GM10266 (cell line): ENCODE data around the gene TM4SF18.

Experiments
- DNase-seq: peaks from one replicate; pipeline ENCODE4 v3.0.0; 2012; ENCODE audit errors: extremely low spot score
- TF ChIP-seq, protein P1 (sequence below): IDR thresholded peaks from 2 replicates; pipeline ENCODE4 v1.5.1; 2012; ENCODE audit warnings: mild to moderate bottlenecking, low read depth; ENCODE audit not compliant: control insufficient read depth, insufficient read depth; ENCODE audit errors: missing control alignments

TM4SF18 gene

DNA sequence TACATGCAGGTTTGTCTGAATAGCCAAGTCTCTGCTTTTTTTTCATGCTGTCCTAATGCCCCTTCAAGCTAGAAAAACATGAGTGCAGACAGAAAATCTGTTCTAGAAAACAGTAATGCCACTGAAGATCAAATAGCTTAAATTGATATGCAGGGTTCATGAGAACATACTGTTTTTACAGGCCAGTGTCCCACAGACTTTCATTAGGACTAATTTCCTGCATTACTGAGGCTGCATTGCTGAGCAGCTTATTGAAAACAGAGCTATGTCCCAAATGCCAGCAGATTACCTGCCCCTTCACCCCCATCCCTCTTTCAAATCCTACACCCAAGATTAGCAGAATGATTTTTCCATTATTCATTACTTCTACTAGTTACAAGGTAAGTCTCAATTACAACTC lies 665 bp downstream of the TM4SF18 start:
- TF ChIP-seq, protein P1, sequence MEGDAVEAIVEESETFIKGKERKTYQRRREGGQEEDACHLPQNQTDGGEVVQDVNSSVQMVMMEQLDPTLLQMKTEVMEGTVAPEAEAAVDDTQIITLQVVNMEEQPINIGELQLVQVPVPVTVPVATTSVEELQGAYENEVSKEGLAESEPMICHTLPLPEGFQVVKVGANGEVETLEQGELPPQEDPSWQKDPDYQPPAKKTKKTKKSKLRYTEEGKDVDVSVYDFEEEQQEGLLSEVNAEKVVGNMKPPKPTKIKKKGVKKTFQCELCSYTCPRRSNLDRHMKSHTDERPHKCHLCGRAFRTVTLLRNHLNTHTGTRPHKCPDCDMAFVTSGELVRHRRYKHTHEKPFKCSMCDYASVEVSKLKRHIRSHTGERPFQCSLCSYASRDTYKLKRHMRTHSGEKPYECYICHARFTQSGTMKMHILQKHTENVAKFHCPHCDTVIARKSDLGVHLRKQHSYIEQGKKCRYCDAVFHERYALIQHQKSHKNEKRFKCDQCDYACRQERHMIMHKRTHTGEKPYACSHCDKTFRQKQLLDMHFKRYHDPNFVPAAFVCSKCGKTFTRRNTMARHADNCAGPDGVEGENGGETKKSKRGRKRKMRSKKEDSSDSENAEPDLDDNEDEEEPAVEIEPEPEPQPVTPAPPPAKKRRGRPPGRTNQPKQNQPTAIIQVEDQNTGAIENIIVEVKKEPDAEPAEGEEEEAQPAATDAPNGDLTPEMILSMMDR: no peak
- DNase-seq: no peak

DNA sequence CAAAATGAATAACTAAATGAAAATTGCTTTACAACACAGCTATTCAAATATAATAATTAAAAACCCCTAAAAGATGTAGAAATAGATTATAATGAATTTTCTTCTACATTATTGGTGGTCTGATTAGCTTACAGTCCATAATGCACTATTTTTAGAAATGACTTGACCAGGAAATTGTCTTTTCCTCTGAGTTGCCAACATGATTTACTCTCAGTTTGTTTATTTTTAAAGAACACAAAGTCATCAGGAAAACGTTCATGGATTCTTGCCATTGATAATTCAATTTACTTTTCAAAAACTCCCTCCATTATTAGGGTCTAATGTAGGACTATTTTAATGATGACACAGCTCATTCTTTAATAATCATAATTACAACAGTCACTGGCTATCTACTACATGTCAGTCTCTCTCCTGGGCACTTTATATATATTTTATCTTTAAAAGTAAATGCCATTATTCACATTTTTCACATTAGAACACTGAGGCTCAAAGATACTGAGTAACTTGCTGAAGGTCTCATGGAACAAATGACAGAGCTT lies 1.1 kb downstream of the TM4SF18 start:
- TF ChIP-seq, protein P1: no peak
- DNase-seq: no peak

- TF ChIP-seq, protein P1: no peak
- DNase-seq: no peak
Observed at GRCh38 chr3:149331396-149331795, 2.0 kb downstream of the TM4SF18 start.

- DNase-seq: no peak
- TF ChIP-seq, protein P1: no peak
Observed at GRCh38 chr3:149330609-149331331, 2.7 kb downstream of the TM4SF18 start.

GRCh38 chr3:149327156-149327555 lies 6.3 kb downstream of the TM4SF18 start:
- TF ChIP-seq, protein P1: no peak
- no peak for DNase-seq

GRCh38 chr3:149325581-149325980 lies 7.9 kb downstream of the TM4SF18 start:
- DNase-seq: no peak
- TF ChIP-seq, protein P1: no peak

DNA sequence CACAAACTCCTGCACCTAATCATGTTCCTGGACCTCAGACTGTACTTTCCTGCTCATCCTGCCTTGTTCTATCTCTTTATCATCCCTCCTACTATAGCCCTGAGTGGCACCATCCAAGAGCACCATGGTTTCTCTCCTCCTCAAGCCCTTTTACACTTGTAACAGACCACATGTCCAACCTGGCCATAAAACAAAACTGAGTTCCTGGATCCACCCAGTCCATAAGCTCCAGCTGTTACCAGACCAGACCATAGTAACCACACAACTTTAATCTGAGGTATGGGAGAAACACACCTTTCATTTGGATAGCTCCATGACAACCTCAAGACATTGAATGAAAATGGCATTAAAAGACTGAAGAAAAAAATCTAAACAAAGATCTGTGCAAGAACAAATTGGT lies 9.1 kb downstream of the TM4SF18 start:
- DNase-seq: no peak
- TF ChIP-seq, protein P1: no peak
